Ishikawa (cell line): ENCODE results near the gene ZNF423.

Experiments
- CEBPB ChIP-seq: IDR thresholded peaks from 2 replicates; pipeline ENCODE4 v1.6.1; 2012
- CREB1 ChIP-seq: IDR thresholded peaks from 2 replicates; pipeline ENCODE4 v1.6.1; 2012; ENCODE audit warnings: low read depth
- FOXM1 ChIP-seq: IDR thresholded peaks from 2 replicates; pipeline ENCODE4 v1.6.1; 2012; ENCODE audit warnings: low read depth, borderline replicate concordance
- NFIC ChIP-seq: IDR thresholded peaks from 2 replicates; pipeline ENCODE4 v1.6.1; 2012
- TAF1 ChIP-seq: IDR thresholded peaks from 2 replicates; pipeline ENCODE4 v1.6.1; 2012; ENCODE audit warnings: low read depth, mild to moderate bottlenecking
- TCF12 ChIP-seq: IDR thresholded peaks from 2 replicates; pipeline ENCODE4 v1.6.1; 2012; ENCODE audit warnings: low read depth
- TEAD4 ChIP-seq: IDR thresholded peaks from 2 replicates; pipeline ENCODE4 v1.6.1; 2012
- YY1 ChIP-seq: IDR thresholded peaks from 2 replicates; pipeline ENCODE4 v1.6.1; 2012; ENCODE audit warnings: low read depth
- TF ChIP-seq, protein P1 (sequence below): IDR thresholded peaks from 2 replicates; pipeline ENCODE4 v1.6.1; 2012

GRCh38 chr16:49733313-49734009, 122.5 kb downstream of the ZNF423 start:
- TF ChIP-seq CEBPB: no peak
- TF ChIP-seq FOXM1: no peak
- no peak for TF ChIP-seq CREB1
- TF ChIP-seq TEAD4: no peak
- no peak for TF ChIP-seq TAF1
- TF ChIP-seq YY1: no peak
- no peak for TF ChIP-seq TCF12
- no peak for TF ChIP-seq NFIC
- TF ChIP-seq, protein P1, sequence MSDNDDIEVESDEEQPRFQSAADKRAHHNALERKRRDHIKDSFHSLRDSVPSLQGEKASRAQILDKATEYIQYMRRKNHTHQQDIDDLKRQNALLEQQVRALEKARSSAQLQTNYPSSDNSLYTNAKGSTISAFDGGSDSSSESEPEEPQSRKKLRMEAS: no peak
